HL-60 (cell line): Measurements from ENCODE around the gene GJB2.

ENCODE experiments used
- GABPA ChIP-seq: IDR thresholded peaks from 2 replicates; pipeline ENCODE4 v1.6.1; 2012; ENCODE audit warnings: low read depth
- POLR2AphosphoS5 ChIP-seq: IDR thresholded peaks from 2 replicates; pipeline ENCODE4 v1.6.1; 2012; ENCODE audit warnings: low read depth
- REST ChIP-seq: IDR thresholded peaks from 2 replicates; pipeline ENCODE4 v1.6.1; 2012; ENCODE audit warnings: low read depth; ENCODE audit not compliant: insufficient replicate concordance
- TF ChIP-seq, protein P1 (sequence below): IDR thresholded peaks from one replicate; pipeline ENCODE4 v1.5.1; 2011; ENCODE audit warnings: low read length, control low read depth, inconsistent platforms; ENCODE audit not compliant: insufficient read depth

- TF ChIP-seq, protein P1, sequence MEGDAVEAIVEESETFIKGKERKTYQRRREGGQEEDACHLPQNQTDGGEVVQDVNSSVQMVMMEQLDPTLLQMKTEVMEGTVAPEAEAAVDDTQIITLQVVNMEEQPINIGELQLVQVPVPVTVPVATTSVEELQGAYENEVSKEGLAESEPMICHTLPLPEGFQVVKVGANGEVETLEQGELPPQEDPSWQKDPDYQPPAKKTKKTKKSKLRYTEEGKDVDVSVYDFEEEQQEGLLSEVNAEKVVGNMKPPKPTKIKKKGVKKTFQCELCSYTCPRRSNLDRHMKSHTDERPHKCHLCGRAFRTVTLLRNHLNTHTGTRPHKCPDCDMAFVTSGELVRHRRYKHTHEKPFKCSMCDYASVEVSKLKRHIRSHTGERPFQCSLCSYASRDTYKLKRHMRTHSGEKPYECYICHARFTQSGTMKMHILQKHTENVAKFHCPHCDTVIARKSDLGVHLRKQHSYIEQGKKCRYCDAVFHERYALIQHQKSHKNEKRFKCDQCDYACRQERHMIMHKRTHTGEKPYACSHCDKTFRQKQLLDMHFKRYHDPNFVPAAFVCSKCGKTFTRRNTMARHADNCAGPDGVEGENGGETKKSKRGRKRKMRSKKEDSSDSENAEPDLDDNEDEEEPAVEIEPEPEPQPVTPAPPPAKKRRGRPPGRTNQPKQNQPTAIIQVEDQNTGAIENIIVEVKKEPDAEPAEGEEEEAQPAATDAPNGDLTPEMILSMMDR, result no peak
- no peak for TF ChIP-seq GABPA
- no peak for TF ChIP-seq REST
- TF ChIP-seq POLR2AphosphoS5, result no peak
These were observed 33.0 kb downstream of the GJB2 start for GRCh38 chr13:20159646-20160305.
